GM13976 (cell line): Measurements from ENCODE around the gene UTP15.

Experiments used
- DNase-seq: peaks from one replicate; pipeline ENCODE4 v3.0.0; 2012; ENCODE audit warnings: low spot score
- CTCF ChIP-seq: IDR thresholded peaks from 2 replicates; pipeline ENCODE4 v1.5.1; 2012; ENCODE audit warnings: borderline replicate concordance, mild to moderate bottlenecking; ENCODE audit not compliant: insufficient read depth; ENCODE audit errors: extremely low read depth, missing control alignments, control extremely low read depth
- in situ Hi-C: fragments of 300-500 bp; cut with MboI; formaldehyde crosslinking; loops from one replicate; pipeline ENCODE4 v1.12.0; 2022; ENCODE audit warnings: low sequenced_read_pairs, mixed read lengths, inconsistent platforms; ENCODE audit not compliant: unreplicated experiment

UTP15 gene

GRCh38 chr5:73591102-73591695 lies 25.7 kb downstream of the UTP15 start:
- in situ Hi-C loops = loop anchor here (5.0 to 25.0 kb wide), 2 partner anchors 201 to 1071 kb away; no protein-coding TSS in a partner anchor
- peak; percentile 58 for TF ChIP-seq CTCF
- DNase-seq = peak; percentile 36

DNA sequence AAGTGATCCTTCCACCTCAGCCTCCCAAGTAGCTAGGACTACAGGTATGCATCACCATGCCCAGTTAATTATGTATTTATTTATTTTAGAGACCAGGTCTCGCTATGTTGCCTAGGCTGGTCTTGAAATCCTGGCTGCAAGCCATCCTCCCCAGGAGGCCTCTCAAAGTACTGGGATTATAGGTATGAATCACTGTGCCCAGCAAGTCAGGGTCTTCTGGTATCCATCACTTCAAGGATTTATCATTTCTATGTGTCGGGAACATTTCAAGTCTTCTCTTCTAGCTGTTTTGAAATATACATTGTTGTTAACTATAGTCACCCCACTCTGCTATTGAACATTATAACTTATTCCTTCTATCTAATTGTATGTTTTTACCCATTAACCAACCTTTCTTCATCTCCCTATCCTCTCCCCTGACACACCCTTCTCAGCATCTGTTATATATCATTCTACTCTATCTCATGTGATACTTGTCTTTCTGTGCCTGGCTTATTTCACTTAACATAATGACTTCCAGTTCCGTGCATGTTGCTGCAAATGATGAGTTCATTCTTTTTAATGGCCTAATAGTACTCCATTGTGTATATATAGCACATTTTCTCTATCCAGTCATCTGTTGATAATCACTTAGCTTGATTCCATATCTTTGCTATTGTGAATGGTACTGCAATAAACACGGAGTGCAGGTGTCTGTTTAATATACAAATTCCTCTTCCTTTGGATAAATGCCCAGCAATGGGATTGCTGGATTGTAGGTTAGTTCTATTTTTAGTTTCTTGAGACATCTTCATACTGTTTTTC lies 26.4 kb downstream of the UTP15 start:
- in situ Hi-C loops = loop anchor here (5.0 to 25.0 kb wide), 2 partner anchors 200 to 1070 kb away; no protein-coding TSS in a partner anchor
- no peak for TF ChIP-seq CTCF
- DNase-seq = no peak

DNA sequence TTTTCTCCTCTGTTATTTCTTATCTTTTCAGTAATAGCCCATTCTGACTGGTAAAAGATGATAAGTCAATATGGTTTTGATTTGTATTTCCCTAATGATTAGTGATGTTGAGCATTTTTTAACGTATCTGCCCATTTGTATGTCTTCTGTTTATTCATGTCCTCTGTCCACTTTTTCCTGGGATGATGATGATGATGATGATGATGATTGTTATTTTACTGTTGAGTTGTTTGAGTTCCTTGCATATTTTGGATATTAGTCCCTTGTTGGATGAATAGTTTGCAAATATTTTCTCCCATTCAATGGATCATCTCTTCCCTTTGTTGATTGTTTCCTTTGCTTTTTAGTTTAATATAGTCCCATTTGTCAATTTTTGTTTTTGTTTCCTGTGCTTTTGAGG lies 27.0 kb downstream of the UTP15 start:
- TF ChIP-seq CTCF = no peak
- in situ Hi-C loops = loop anchor here (5.0 to 25.0 kb wide), 2 partner anchors 200 to 1070 kb away; no protein-coding TSS in a partner anchor
- no peak for DNase-seq

DNA sequence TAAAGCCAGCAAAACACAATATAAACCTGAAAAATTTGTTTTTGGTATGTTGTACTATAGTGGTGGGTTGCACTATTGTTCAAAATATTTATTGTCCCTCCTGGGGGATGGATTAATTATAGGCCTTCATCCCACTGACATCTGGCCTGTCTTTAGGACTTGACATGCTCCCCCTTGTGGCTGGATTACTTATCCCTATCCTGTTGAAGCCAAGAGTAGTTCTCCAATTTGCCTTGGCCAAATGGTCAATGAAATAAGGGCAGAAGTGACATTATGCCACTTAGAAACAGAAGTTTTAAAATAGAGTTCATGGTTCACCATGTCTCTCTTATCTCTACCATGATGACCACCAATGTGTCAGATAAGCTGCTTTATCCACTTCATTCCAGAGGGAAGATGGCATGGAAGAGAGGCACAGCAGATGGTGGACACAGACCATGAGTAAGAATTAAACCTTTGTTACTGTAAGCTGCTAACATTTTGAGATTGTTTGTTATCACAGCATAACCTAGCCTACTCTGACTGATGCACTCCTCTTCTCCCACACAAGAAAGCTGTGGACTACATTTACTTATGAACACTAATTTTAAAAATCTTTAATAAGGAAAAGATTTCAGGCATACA lies 31.3 kb downstream of the UTP15 start:
- no peak for DNase-seq
- in situ Hi-C loops = loop anchor here (25.0 kb wide), 1 partner anchor 1065 kb away; no protein-coding TSS in a partner anchor
- TF ChIP-seq CTCF = peak; percentile 25

DNA sequence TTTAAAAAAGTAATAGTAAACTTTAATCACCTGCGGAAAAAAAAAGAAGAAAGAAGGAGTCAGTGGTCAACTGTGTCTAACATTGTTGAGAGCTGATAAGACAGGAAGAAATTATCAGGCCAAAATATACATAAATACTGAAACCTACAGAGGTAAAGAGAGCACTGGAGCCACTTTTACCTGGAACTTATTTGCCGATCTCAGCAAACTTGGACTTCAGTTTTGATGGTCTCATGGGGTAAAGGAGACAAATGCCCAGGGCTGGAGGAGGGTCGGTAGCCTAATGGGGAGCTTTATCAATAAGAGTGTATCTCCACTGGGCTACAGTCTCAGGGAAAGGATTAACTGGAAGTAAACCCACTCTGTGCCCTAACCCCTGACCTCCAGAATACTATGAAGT lies 33.8 kb downstream of the UTP15 start:
- in situ Hi-C loops = loop anchor here (25.0 kb wide), 1 partner anchor 1063 kb away; no protein-coding TSS in a partner anchor
- no peak for DNase-seq
- TF ChIP-seq CTCF = no peak

DNA sequence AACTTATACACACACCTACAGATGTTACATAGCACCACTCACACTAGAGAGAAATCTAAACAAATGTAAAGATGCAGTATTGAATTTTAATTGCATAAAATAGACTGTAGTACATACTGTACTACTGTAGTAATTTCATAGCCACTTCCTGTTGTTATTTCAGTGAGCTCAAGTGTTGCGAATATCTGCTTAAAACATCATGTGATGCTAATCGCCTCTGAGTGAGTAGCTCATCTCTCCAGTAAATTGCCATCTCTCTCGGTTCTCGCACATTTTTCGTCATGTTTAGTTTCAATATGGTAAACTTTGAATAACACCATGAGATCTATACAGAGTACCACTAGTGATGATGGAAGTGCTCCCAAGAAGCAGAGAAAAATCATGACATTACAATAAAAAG lies 38.5 kb downstream of the UTP15 start:
- in situ Hi-C loops = no loop called here

More for the DNA sequence above, 38.5 kb downstream of the UTP15 start:
- no peak for DNase-seq
- TF ChIP-seq CTCF = no peak
